Activated naive CD4-positive, alpha-beta T cell treated with anti-CD3 and anti-CD28 coated beads, Interleukin-2, amount 50 U/mL, for 72 hours (primary cell): ENCODE data around the gene HYOU1. TPM values are rescaled to one million over a fixed set of nuclear protein-coding genes. Genes with fewer than 3 reads are reported as not detected.

Experiments
- ATAC-seq, 2 donors: fragments of 150-1000 bp; cut with Tn5 transposase; 2 replicates each; pipeline ENCODE4 v1.10.0; 2021; ENCODE audit warnings: mild to moderate bottlenecking in 2 of 2, moderate library complexity in 2 of 2
- DNase-seq, 2 donors: peaks; one replicate each; pipeline ENCODE4 v3.0.0; 2021 to 2022; ENCODE audit warnings: low spot score in 2 of 2
- H3K27ac Mint-ChIP-seq, 2 donors: one replicate each; pipeline ENCODE4 v1.8.0; 2022; ENCODE audit warnings: mild to moderate bottlenecking in 2 of 2, mixed read lengths in 2 of 2
- H3K36me3 Mint-ChIP-seq, 2 donors: one replicate each; pipeline ENCODE4 v1.8.0; 2022; ENCODE audit warnings: mixed read lengths in 2 of 2
- H3K9me3 Mint-ChIP-seq, 2 donors: one replicate each; pipeline ENCODE4 v1.8.0; 2022; ENCODE audit warnings: mixed read lengths in 2 of 2
- total RNA-seq, 2 donors: library from RNA; stranded (reverse); gene quantifications; one replicate each; pipeline ENCODE4 v1.2.3, GENCODE V29; 2022

The HYOU1 gene
- total RNA-seq, 2 donors from 2014 or later = 71.7 to 117 TPM

GRCh38 chr11:119031912-119032280 lies 25.1 kb downstream of the HYOU1 start:
- ATAC-seq (no peak), DNase-seq (peak in 1 of 2 donors; percentile 41)
- H3K36me3 Mint-ChIP-seq = peaks cover 6 to 7% of the 10 kb centered on the region in 2 donors
- H3K27ac Mint-ChIP-seq = peak overlapping the region in 1 of 2 donors; percentile 84
- H3K9me3 Mint-ChIP-seq = no peaks in the 10 kb centered on the region

DNA sequence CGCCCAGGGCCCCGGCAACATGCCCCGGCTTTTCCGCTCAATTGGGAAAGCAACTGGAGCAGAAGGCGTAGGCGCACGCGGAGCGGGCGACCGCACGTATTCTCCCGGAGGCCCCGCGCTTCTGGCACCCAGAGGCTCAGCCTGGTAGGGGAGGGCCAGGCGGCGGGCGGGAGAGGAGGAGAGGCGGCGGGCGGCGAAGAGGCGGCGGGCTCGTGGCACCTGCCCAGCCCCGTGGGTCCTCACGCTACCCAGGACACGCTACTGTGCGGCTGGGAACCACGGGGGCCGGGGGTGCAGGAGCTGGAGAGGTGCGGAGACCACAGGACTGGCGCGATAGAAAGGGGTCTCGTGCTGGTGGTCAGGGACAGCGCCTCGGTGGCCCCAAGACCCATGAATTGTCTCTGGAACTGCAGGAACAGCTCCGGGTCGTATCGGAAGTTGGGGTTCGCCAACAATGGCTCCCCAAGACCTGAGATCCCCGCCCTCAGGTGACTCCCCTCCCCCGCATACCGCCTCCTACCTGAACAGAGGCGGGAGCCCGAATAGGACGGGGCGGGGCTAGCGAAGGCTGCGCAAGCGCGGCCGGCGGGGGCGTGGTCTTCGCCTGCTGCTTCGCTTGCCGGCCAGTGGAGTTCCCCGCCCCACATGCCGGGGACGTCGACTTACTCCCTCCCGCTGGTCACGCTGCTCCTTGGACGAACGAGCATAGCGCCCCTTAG lies 26.5 kb downstream of the HYOU1 start, which contains the start of gene SLC37A4:
SLC37A4 (minus strand) TSS at position 549 of the 719 bp plus-strand sequence.
- peak within 1 kb of the TSS; percentile 44 to 84 for H3K27ac Mint-ChIP-seq
- peak; percentile 92 to 93 for ATAC-seq
- peak; percentile 99 to 100 for DNase-seq
- no peaks in the 10 kb centered on the region for H3K9me3 Mint-ChIP-seq
- peaks cover 6 to 7% of the 10 kb centered on the region in 2 donors for H3K36me3 Mint-ChIP-seq

GRCh38 chr11:119030029-119030328 lies 27.0 kb downstream of the HYOU1 start:
- Mint-ChIP-seq H3K9me3 (no peaks in the 10 kb centered on the region), H3K36me3 (peaks cover 7 to 9% of the 10 kb centered on the region in 2 donors), H3K27ac (peak overlapping the region; percentile 16 to 84)
- no peak for DNase-seq
- peak; percentile 13 to 25 for ATAC-seq

- Mint-ChIP-seq H3K27ac (peak overlapping the region; percentile 78 to 84), H3K9me3 (no peaks in the 10 kb centered on the region), H3K36me3 (peaks cover 7 to 14% of the 10 kb centered on the region in 2 donors)
- peak in 1 of 2 donors; percentile 38 for DNase-seq
- ATAC-seq = peak; percentile 27 to 32
Measured at GRCh38 chr11:119029340-119030028, 27.5 kb downstream of the HYOU1 start.

DNA sequence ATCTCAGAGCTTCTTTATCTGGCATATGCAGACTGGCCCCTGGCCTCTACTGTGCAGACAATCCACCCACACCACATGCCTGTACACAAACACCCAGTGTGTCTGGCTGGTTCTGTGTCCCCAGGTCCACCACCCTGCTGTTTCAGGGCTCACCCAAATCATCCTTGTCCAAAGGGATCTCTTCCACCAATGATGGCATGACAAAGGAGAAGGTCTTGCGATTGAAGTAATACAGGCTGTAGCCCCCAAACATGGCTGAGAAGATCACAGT lies 28.0 kb downstream of the HYOU1 start:
- ATAC-seq = no peak
- Mint-ChIP-seq H3K36me3 (peaks cover 7 to 14% of the 10 kb centered on the region in 2 donors), H3K9me3 (no peaks in the 10 kb centered on the region), H3K27ac (peak overlapping the region in 1 of 2 donors; percentile 84)
- DNase-seq = no peak

GRCh38 chr11:119028346-119029068 lies 28.5 kb downstream of the HYOU1 start:
- H3K36me3 Mint-ChIP-seq = peaks cover 7 to 17% of the 10 kb centered on the region in 2 donors
- H3K27ac Mint-ChIP-seq = peak overlapping the region in 1 of 2 donors; percentile 84
- no peaks in the 10 kb centered on the region for H3K9me3 Mint-ChIP-seq
- ATAC-seq (no peak), DNase-seq (no peak)

- no peaks in the 10 kb centered on the region for H3K9me3 Mint-ChIP-seq
- peaks cover 7 to 21% of the 10 kb centered on the region in 2 donors for H3K36me3 Mint-ChIP-seq
- DNase-seq (no peak), ATAC-seq (no peak)
- no peak overlapping the region for H3K27ac Mint-ChIP-seq
Measured at GRCh38 chr11:119027561-119028345, 29.3 kb downstream of the HYOU1 start.

DNA sequence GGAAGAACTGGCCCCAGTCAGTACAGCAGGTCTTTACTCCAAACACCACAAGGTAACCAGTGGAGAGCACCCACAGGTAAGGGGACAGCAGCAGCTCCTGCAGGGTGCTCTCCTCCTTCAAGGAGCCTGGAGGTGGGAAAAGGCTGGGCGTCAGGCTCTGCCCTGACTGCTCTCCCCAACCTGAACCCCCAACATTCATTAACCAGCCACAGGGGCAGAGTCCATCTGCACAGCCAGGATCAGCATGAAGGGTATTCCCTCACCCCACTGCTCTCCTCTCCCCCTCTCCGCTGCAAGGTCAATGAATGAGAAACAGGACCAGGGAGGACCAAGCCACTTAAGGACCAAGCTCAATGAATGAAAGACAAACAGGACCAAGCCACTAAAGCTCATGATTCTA lies 30.0 kb downstream of the HYOU1 start:
- H3K36me3 Mint-ChIP-seq = peaks cover 7 to 21% of the 10 kb centered on the region in 2 donors
- H3K27ac Mint-ChIP-seq = no peak overlapping the region
- H3K9me3 Mint-ChIP-seq = no peaks in the 10 kb centered on the region
- DNase-seq (no peak), ATAC-seq (no peak)

- DNase-seq (no peak), ATAC-seq (no peak)
- no peaks in the 10 kb centered on the region for H3K9me3 Mint-ChIP-seq
- peaks cover 7 to 21% of the 10 kb centered on the region in 2 donors for H3K36me3 Mint-ChIP-seq
- peak overlapping the region; percentile 21 to 50 for H3K27ac Mint-ChIP-seq
Measured at GRCh38 chr11:119025978-119026766, 30.8 kb downstream of the HYOU1 start.

- DNase-seq (no peak), ATAC-seq (no peak)
- no peaks in the 10 kb centered on the region for H3K9me3 Mint-ChIP-seq
- peak overlapping the region; percentile 21 to 88 for H3K27ac Mint-ChIP-seq
- peaks cover 7 to 21% of the 10 kb centered on the region in 2 donors for H3K36me3 Mint-ChIP-seq
Measured at GRCh38 chr11:119025541-119025940, 31.5 kb downstream of the HYOU1 start.

DNA sequence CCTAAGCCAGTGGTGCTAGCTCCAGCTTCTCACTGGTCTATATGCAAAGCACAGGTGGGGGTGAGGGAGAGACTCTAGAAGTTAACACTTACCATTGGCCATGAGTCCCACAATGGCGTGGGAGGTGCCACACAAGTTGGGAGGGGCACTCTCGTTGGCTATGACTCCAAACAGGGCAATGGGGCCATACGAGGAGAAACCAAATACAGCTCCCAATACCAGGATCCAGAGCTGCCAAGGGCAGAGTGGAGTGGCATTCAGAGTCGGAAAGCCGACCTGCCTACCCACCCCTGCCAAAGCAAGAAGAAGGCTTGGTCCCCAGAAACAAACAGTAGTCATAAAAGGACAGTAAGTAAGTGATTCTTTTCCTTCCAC lies 31.9 kb downstream of the HYOU1 start:
- ATAC-seq (no peak), DNase-seq (no peak)
- H3K36me3 Mint-ChIP-seq = peaks cover 9 to 23% of the 10 kb centered on the region in 2 donors
- peak overlapping the region; percentile 21 to 96 for H3K27ac Mint-ChIP-seq
- H3K9me3 Mint-ChIP-seq = no peaks in the 10 kb centered on the region

GRCh38 chr11:119024430-119025098 lies 32.4 kb downstream of the HYOU1 start:
- ATAC-seq (no peak), DNase-seq (no peak)
- H3K9me3 Mint-ChIP-seq = no peaks in the 10 kb centered on the region
- peaks cover 14 to 28% of the 10 kb centered on the region in 2 donors for H3K36me3 Mint-ChIP-seq
- H3K27ac Mint-ChIP-seq = peak overlapping the region; percentile 61 to 96

DNA sequence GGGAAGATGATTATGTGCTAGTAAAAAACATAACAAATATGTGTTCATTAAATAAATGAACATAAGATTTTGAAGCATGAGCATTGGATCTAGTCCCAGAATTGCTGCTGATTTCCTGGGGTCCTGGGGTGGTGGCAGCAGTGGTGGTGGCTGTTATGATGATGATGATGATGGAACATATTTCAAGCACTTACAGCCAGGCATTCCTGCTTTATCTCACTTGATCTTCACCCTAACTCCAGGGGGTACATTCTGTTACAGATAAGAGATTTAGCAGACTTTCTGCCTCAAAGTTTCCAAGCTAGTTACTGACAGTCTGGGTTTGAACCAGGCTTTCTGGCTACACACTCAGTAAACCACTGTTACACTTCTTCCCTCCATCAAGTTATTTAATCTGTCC lies 33.3 kb downstream of the HYOU1 start:
- Mint-ChIP-seq H3K27ac (peak overlapping the region; percentile 5 to 61), H3K36me3 (peaks cover 18 to 23% of the 10 kb centered on the region in 2 donors), H3K9me3 (no peaks in the 10 kb centered on the region)
- ATAC-seq (no peak), DNase-seq (no peak)

GRCh38 chr11:119021631-119022030 lies 35.4 kb downstream of the HYOU1 start:
- DNase-seq (no peak), ATAC-seq (no peak)
- H3K36me3 Mint-ChIP-seq = peaks cover 32 to 42% of the 10 kb centered on the region in 2 donors
- no peak overlapping the region for H3K27ac Mint-ChIP-seq
- no peaks in the 10 kb centered on the region for H3K9me3 Mint-ChIP-seq

DNA sequence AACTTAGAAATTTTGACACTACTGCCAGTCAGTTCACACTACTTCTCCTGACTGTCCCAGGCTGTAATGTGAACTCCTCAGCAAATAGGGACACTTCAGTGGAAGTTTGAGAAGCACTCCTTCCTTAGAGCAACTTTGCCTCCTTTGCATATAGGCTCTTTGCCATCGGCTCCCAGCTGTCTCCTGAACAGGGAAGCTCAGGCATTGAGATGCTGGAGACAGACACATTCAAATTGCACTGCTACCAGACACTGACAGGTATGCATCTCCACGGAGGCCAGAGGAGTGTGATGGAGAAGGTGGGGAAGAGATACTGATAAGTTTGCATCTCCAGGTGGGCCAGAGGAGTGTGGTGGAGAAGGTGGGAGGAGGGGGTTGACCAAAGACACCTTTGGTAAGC lies 37.0 kb downstream of the HYOU1 start:
- ATAC-seq (no peak), DNase-seq (no peak)
- peaks cover 43 to 50% of the 10 kb centered on the region in 2 donors for H3K36me3 Mint-ChIP-seq
- H3K9me3 Mint-ChIP-seq = no peaks in the 10 kb centered on the region
- peak overlapping the region; percentile 98 to 99 for H3K27ac Mint-ChIP-seq
